ENCODE data around the gene RASL10A. TPM values are rescaled to one million over a fixed set of nuclear protein-coding genes. Genes with fewer than 3 reads are reported as not detected.
A peak's percentile ranks its signal among the peaks of the same experiment; 100 is the strongest.
"Not testable (repeated sequence)": the region's sequence is repeated elsewhere in the genome, so short reads cannot be mapped to it uniquely, and the experiment has no call there.

RASL10A gene, protein sequence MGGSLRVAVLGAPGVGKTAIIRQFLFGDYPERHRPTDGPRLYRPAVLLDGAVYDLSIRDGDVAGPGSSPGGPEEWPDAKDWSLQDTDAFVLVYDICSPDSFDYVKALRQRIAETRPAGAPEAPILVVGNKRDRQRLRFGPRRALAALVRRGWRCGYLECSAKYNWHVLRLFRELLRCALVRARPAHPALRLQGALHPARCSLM
- 1.0 TPM in 1 of 2 replicates, not detected in the other for polyA plus RNA-seq (2014; cell fraction: cytosol; rRNA removed)
- 1.4 and 6.4 TPM in 2 replicates for polyA plus RNA-seq (2014; cell fraction: nucleus; rRNA removed)

DNA sequence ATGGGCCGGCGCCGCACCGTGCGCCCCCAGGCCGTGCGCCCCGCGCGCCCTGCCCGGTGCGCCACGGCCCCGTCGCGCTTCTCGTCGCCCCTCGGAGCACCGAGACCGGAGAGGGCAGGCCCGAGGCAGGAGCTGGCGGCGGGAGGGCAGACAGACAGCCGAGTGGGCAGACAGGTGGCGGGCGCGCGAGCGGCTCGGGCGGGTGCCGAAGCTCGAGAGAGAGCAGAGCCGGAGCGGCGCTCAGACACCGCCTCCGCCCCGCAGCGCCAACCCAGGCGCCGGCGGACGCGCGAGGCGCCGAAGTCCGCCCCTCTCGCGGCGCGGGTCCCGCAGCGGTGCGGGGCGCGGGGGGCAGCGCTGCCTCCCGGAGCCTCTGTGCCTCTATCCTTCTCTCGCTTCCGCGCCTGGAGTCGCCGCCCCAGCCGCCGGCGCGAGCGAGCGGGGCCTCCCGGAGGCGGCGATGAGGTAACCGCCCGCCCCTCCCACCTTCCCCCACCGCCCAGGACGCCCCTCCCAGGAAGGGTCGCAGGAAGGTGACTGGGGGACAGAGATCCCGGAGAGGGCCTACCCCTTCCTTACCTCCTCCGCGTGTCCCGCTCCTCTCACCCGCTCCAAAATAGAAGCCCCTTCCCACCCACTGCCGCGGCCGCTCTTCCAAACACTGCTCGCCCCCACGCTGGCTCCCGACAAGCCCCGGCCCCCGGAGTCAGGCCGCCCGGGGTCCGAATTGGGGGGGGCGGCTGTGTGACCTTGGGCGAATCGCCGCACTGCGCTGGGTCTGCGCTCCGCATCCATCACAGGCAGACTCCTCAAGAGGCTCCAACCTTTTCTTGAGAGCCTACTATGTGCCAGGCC, at the start of gene RASL10A:
Gene RASL10A, minus strand, starts transcription at position 412 of the 855 bp plus-strand sequence. CDS start 451 bp downstream, outside the sequence.
- DNase-seq (ENCODE audit: low spot score), result no peak

- DNase-seq (ENCODE audit: low spot score), result peak; percentile 63
These were observed 44.0 kb upstream of the RASL10A start for GRCh38 chr22:29359469-29359868.

GRCh38 chr22:29357193-29357890, 41.8 kb upstream of the RASL10A start:
- not testable (repeated sequence) for DNase-seq (ENCODE audit: low spot score)

DNA sequence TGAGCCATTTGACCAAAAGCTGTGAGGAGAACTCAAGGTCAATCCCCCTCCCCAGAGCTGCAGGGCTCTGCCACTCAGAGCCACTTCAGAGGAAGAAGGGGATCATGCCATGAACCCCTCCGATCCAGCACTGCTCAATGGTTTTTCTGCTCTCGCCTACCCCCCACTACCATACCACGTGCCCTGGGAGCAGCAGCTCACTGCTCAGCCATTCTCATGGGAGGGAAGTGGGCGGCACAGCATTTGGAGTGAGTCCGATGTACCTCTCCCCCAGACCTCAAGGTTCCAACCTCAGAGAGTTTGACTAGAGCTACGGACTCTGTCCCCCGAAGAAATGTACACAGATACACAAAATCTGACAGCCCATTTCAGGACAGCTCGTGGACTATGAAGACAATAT, 38.4 kb upstream of the RASL10A start:
- DNase-seq (ENCODE audit: low spot score), result no peak

DNA sequence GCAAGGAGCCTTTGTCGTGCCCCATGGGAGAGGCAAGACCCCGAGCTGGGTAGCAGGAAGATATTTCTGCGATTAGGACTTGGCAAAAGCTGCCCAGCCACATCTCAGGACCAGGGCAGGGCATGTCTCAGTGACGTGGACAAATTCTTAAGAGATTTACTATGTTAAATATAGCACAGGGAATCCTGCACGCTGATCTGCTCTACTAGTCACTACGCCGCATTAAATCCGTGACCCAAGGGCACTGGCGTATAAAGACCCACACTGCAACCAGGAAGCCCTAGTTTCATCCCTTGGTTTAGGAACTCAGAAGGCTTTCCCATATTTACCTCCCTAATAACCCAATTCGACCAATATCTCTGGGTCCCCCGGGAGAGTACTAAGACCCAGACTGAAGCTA, 37.8 kb upstream of the RASL10A start:
- DNase-seq (ENCODE audit: low spot score), result no peak

DNA sequence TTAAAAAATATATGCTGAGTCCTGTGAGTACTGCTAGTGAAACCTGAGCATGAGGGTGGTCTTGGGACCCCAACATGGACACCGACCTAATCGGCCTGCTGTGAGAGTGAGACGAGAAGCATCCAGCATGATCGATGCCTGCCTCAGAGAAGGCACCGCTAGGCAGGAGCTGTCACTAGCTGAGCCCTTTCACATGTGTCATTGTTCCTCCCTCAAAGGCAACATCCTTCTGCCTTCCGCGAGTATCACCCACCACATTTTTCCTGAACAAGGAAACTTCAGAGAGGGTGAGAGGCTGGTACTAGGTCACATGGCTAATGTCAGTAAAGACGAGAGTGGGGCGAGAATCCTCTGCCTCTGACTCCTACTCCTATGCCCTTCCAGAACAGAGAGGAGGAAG, 37.3 kb upstream of the RASL10A start:
- no peak for DNase-seq (ENCODE audit: low spot score)

- DNase-seq (ENCODE audit: low spot score), result no peak
These were observed 36.4 kb upstream of the RASL10A start for GRCh38 chr22:29351891-29352290.

- DNase-seq (ENCODE audit: low spot score), result no peak
These were observed 35.5 kb upstream of the RASL10A start for GRCh38 chr22:29351042-29351441.

DNA sequence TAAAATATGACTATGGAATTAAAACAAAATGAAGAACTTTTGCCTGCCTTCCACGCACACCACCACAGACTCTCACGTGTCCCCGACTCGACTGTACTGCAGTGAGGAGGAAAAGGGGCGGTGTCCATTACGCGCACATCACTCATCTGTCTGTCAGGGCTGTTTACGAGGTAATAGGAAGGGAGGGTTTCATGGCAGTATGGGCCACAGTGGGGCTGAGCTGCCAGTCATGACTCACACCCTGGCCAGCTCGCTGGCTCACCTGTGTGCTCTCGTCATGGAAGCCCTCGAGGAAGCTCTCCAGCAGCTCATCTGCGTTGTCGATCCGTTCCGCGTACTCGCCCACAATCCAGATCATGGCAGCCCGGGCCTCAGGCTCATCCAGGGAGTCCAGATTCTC, 33.5 kb upstream of the RASL10A start:
- no peak for DNase-seq (ENCODE audit: low spot score)

DNA sequence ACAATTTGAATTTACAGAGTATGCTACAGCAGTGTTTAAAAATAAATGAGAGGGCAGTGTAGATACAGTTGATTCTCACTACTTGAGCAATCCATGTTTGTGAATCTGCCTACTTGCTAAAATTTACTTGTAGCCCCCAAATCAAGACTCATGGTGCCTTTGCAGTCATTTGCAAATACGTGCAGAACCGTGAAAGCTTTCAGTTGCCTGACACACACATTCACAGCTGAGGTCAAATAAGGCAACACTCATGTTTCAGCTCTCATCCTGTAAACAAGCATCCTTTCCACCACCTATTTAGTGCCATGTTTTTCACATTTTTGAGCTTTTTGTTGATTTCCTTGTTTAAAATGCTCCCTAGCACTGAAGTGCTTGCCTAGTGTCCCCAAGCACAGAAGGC, 32.5 kb upstream of the RASL10A start:
- DNase-seq (ENCODE audit: low spot score), result no peak

- DNase-seq (ENCODE audit: low spot score), result no peak
These were observed 31.2 kb upstream of the RASL10A start for GRCh38 chr22:29346659-29347058.

DNA sequence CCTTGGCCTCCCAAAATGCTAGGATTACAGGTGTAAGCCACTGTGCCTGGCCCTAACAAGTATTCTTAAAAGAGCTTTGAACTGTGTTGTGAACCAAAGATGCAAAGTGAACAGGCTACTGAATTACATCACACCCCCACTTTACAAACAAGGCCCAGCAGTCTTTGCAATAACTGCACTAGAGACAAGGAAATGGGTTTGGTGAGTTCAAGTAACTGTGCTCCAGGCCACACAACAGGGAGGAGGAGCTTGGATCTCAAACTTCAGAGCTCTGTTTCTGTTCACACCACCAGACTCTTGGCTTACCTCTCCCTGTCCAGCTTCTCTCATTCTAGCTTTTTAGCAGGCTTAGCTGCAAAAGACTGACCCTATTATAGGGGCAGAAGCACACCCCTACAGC, 30.4 kb upstream of the RASL10A start:
- no peak for DNase-seq (ENCODE audit: low spot score)

GRCh38 chr22:29344889-29345288, 29.4 kb upstream of the RASL10A start:
- not testable (repeated sequence) for DNase-seq (ENCODE audit: low spot score)

GRCh38 chr22:29344137-29344536, 28.6 kb upstream of the RASL10A start:
- DNase-seq (ENCODE audit: low spot score), result no peak

- DNase-seq (ENCODE audit: low spot score), result peak; percentile 26
These were observed 27.9 kb upstream of the RASL10A start for GRCh38 chr22:29343313-29343805.

GRCh38 chr22:29342577-29343312, 27.2 kb upstream of the RASL10A start:
- DNase-seq (ENCODE audit: low spot score), result no peak

GRCh38 chr22:29342177-29342576, 26.7 kb upstream of the RASL10A start:
- DNase-seq (ENCODE audit: low spot score), result no peak

GRCh38 chr22:29341849-29342127, 26.3 kb upstream of the RASL10A start:
- no peak for DNase-seq (ENCODE audit: low spot score)

- DNase-seq (ENCODE audit: low spot score), result no peak
These were observed 25.8 kb upstream of the RASL10A start for GRCh38 chr22:29341056-29341848.

GRCh38 chr22:29340566-29340965, 25.1 kb upstream of the RASL10A start:
- no peak for DNase-seq (ENCODE audit: low spot score)
